ENCODE results near the gene SYNJ2.
"Not testable (repeated sequence)": the region's sequence is repeated elsewhere in the genome, so short reads cannot be mapped to it uniquely, and the experiment has no call there.

SYNJ2 gene

DNA sequence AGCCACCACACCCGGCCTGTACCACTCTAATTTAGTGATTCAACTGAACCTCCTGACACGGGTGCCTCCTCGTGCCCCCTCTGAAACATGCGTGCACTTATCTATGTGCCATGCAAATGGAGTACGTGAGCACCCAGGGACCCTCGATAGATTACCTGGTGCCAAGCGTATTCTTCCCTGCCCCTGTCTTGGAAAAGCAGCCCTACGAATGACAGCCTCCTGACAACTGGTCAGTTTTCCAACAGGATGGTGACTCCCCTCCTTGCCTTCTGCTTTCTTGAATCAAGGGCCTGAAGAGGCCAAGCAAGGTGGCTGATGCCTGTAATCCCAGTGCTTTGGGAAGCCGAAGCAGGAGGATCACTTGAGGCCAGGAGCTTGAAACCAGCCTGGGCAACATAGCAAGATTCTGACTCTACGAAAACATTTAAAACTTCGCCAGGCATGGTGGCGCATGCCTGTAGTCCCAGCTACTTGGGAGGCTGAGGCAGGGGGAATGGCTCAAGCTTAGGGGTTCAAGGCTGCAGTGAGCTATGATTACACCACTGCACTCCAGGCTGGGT, 25.4 kb upstream of the SYNJ2 start:
- no peak for DNase-seq (ENCODE audit: low spot score)

DNA sequence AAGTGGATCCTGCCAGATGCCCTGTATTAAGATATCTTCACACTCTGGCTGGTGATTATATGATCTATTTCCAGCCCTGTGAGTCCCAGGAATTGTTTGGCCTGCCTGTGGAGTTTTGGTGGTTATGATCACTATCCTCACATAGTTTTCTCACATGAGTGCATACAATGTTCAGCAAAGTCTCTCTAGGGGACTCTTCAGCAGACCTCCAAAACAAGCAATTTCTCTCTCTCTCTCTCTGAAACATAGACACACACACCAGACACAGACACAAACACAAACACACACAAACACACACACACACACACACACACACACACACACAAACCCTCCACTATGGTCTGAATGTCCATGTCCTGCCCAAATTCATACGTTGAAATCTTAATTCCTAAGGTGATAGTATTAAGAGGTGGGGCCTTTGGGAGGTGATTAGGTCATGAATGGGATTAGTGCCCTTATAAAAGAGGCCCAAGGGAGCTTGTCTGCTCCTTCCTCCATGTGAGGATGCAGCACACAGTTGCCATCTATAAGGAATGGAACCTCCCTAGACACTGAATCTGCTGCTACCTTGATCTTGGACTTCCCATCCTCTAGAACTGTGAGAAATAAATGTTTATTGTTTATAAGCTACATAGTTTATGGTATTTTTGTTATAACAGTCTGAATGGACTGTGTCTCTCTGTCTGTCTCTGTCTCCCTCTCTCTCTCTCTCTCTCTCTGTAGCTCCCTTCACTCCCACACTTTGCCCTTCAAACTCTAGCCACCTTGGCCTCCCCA, 22.0 kb upstream of the SYNJ2 start:
- DNase-seq (ENCODE audit: low spot score) = no peak

DNA sequence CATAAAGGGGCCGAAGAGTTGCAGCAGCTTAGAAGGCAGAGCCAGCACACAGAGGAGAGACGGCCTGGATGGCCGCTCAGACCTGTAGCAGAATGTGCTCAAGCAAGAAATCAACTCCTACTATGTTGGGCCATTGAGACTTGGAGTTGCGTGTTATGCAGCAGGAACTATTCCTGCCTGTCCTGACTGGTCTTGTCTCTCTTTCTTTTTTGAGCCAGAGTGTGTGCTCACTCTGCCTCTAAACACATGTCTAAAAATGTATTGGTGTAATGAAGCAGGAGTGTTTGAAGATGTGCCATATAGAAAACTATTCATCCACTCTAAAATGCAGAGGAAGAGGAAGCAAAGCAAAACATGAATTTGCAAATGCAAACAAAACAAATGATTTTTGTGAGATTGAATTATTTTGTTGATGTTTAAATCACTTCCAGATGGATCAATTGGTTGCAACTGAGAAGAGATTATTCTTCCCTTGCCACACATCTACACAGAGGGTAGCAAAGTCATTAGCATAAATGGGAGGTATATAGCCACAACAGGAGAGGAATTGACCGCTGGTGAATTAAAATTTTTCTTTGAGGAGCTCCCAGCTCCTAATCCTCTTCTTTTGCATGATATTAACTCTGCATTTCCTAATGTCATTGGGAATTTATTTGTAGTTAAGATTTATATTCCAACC, 20.4 kb upstream of the SYNJ2 start:
- DNase-seq (ENCODE audit: low spot score) = no peak

GRCh38 chr6:157961832-157962575, 19.7 kb upstream of the SYNJ2 start:
- no peak for DNase-seq (ENCODE audit: low spot score)

- DNase-seq (ENCODE audit: low spot score) = no peak
Observed at GRCh38 chr6:157962601-157963302, 18.9 kb upstream of the SYNJ2 start.

DNA sequence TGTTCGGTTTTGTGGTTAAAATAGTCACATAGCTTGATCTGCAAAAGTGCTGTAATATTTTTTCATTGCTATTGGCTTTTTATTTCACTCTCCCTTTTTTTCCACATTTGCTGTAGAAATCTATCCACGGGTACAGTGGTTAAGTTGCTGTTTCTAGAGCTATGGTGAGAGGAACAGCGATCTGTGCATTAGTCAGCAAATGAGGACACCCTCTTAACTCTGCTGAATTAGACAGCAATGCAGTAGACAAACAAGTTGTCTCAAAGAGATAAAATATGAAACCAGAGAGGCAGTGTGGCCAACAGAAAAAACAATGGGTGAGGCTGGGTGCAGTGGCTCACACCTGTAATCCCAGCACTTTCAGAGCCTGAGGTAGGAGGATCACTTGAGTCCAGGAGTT, 17.6 kb upstream of the SYNJ2 start:
- no peak for DNase-seq (ENCODE audit: low spot score)

- no peak for DNase-seq (ENCODE audit: low spot score)
Observed at GRCh38 chr6:157965387-157965786, 16.3 kb upstream of the SYNJ2 start.

GRCh38 chr6:157966589-157966977, 15.1 kb upstream of the SYNJ2 start:
- DNase-seq (ENCODE audit: low spot score) = no peak

GRCh38 chr6:157967020-157967419, 14.6 kb upstream of the SYNJ2 start:
- DNase-seq (ENCODE audit: low spot score) = no peak

DNA sequence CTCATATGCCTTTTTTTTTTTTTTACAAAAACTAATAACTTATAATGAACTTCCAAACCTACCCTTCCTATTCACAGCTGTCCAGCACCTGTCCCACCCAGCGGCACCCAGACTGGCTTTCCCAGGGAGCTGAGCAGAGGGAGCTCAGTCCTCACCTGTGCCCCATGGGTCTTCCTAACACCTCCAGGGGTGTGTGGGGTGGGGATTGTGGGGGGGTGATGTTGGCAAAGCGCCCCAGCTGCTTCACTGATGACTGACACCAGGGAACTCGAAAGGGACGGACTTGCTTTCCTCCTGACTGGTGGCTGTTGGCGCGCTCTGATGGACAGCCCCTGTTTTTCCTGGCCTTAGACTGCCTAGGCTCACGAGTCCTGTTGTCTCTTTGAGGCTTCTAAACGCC, 14.2 kb upstream of the SYNJ2 start:
- DNase-seq (ENCODE audit: low spot score) = no peak

- DNase-seq (ENCODE audit: low spot score) = not testable (repeated sequence)
Observed at GRCh38 chr6:157972177-157972576, 9.5 kb upstream of the SYNJ2 start.

DNA sequence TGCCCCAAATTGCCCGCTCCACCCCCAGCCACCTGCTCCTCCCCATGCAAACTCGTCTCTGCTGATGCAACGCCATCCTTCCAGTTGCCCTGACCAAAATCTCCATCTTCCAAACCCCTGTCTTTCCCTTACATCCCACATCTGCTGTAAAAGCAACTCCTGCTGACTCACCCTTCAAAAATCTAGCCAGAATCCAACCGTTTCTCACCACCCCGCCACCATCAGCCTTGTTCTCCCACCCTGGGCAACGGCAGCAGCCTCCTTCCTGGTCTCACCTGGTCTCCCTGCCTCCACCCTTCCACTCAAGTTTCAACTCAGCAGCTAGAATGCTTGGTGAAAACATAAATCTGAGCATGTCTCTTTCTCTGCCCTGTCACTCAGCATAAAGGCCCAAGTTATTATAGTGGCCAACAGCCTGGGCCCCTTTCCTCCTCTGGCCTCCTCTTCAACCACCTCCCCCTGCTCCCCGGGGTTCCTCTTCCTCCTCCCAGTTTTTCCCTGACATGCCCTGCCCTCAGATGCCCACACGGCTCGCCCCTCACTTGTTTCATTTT, 7.2 kb upstream of the SYNJ2 start:
- no peak for DNase-seq (ENCODE audit: low spot score)

DNA sequence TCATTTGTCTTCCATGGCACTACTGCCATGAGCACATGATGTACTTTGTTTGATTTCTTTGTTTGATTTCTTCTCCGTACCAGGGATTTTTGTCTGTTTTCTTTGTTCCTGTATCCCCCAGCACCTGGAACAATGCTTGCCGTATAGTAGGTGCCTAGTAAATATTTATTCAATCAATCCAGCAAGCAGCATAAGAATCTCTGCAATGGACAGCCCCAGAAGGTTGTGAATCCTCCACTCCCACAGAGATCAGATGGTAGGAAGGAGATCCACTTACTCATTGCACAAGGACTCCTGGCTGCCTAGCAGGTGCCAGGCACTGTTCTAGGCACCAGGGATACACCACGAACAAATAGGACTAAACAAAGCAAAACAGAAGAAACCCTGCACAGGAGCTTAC, 6.7 kb upstream of the SYNJ2 start:
- no peak for DNase-seq (ENCODE audit: low spot score)

GRCh38 chr6:157975456-157975855, 6.2 kb upstream of the SYNJ2 start:
- no peak for DNase-seq (ENCODE audit: low spot score)

- DNase-seq (ENCODE audit: low spot score) = no peak
Observed at GRCh38 chr6:157976345-157977175, 5.1 kb upstream of the SYNJ2 start.

DNA sequence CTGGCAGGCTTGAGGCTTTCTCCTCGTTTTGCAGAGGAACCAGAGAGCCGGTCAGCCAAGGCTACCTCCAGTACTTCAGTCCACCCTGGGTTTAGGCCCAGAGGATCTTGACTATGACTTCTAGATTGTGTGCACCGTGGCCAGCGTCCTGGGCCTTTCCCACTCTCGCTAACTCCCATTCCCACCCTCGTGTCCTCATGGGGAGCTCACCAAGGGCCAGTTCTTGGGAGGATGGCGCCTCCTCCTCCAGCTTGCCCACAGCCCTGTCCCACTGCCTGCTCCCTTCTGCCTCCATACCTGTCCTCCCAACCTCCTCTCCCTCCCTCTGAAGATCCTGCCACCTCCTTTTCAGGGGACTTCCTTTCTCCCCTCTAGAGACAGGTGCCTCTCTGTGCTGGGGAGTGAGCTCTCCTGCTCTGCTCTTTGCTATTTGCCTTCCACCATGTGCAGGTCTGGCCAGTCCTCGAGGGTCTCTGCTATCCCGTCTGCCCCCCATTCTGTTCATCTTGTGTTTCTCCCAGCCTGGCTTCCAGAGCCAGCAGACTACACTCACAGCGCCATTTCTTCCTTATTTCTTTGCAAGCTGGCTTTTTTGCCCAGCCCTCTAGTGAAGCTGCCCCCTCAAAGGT, 4.4 kb upstream of the SYNJ2 start:
- no peak for DNase-seq (ENCODE audit: low spot score)

DNA sequence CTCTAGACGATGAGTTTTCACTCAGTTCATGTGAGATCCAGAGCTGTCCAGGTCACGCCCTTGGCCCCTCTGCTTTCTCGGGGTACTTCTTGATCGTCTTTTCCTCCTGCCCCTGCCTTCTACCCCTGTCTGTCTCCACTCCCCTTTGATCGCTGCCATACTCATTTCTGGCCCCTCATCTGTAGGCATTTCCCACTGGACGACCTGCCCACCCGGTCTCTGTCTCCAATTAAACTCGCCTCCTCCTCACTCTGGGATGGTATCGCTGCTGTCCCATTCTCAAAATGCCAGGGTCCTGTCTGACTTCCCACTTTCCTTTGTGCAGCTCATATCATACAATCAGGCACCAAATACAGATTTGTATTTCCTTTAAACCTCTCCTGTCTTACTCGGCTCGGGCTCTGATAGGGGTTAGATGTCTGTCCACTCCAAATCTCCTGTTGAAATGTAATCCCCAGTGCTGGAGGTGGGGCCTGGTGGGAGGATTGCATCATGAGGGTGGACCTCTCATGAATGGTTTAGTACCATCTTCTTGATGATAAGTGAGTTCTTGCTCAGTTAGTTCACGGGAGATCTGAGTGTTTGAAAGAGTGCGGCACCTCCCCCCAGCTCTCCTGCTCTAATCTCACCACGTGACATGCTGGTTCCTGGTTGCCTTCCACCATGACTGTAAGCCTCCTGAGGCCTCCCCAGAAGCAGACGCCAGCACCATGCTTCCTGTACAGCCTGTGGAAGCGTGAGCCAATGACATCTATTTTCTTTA, 3.5 kb upstream of the SYNJ2 start:
- DNase-seq (ENCODE audit: low spot score) = no peak

GRCh38 chr6:157980288-157981131, 1.2 kb upstream of the SYNJ2 start:
- DNase-seq (ENCODE audit: low spot score) = no peak

GRCh38 chr6:157981132-157981394, 600 bp upstream of the SYNJ2 start:
- DNase-seq (ENCODE audit: low spot score) = no peak
